Uterus (tissue), 4 donors: ENCODE results near the gene SENP3. TPM values are rescaled to one million over a fixed set of nuclear protein-coding genes. Genes with fewer than 3 reads are reported as not detected.

ENCODE experiments used
- DNase-seq, 2 donors: peaks; one replicate each; pipeline ENCODE4 v3.0.0-alpha.2; 2019 to 2020
- H3K27ac ChIP-seq, 2 donors: fragments of 200-600 bp; sonication (generic); 1 replicate in 1 of 2; 2 replicates in 1 of 2; pipeline ENCODE4 v1.5.1; 2016 to 2018
- H3K27me3 ChIP-seq, 2 donors: fragments of 200-600 bp; sonication (generic); one replicate each; pipeline ENCODE4 v1.5.1; 2018 to 2019; ENCODE audit warnings: control low read depth in 1 of 2
- H3K36me3 ChIP-seq, 2 donors: fragments of 200-600 bp; sonication (generic); one replicate each; pipeline ENCODE4 v1.5.1; 2019; ENCODE audit warnings: control low read depth in 1 of 2
- H3K4me1 ChIP-seq, 2 donors: fragments of 200-600 bp; sonication (generic); one replicate each; pipeline ENCODE4 v1.5.1; 2018 to 2019; ENCODE audit warnings: control low read depth in 1 of 2
- H3K4me3 ChIP-seq, 2 donors: fragments of 200-600 bp; sonication (generic); 1 replicate in 1 of 2; 2 replicates in 1 of 2; pipeline ENCODE4 v1.5.1; 2018 to 2019; ENCODE audit warnings: mild to moderate bottlenecking in 1 of 2
- H3K9me3 ChIP-seq, 2 donors: fragments of 200-600 bp; sonication (generic); one replicate each; pipeline ENCODE4 v1.5.1; 2019; ENCODE audit warnings: control low read depth in 1 of 2
- CTCF ChIP-seq, 4 experiments: fragments of 200-600 bp in 2 of 4; fragments of 450-650 bp in 2 of 4; sonication (generic) in 2 of 4; IDR thresholded peaks; one replicate each; pipeline ENCODE4 v1.5.1; 2016 to 2019; ENCODE audit warnings: antibody characterized with exemption in 4 of 4, mild to moderate bottlenecking in 2 of 4, moderate library complexity in 1 of 4
- POLR2A ChIP-seq, 2 donors: fragments of 450-650 bp; IDR thresholded peaks; one replicate each; pipeline ENCODE4 v1.6.1; 2016; ENCODE audit warnings: antibody characterized with exemption in 2 of 2, mild to moderate bottlenecking in 1 of 2, moderate library complexity in 1 of 2
- intact Hi-C: fragments of 100-400 bp; cut with DNase I; formaldehyde crosslinking; loops from one replicate; pipeline ENCODE4 v1.15.1; 2023; ENCODE audit warnings: low total_unique reads
- total RNA-seq, 4 donors: library from RNA; depleted of rRNA in 3 of 4; stranded (reverse); fragments of >200 nt in 3 of 4; gene quantifications; one replicate each; pipeline versions ENCODE4 v1.1.0 to v1.2.4, GENCODE V29; 2014 to 2023
- donor health status: DM: yes; HTN: yes; CAD: no.

The SENP3 gene
- total RNA-seq, 4 donors from 2014 or later = 45.9 to 106 (median 59.5) TPM

- intact Hi-C loops = no loop called here
- DNase-seq = no peak
- H3K27me3 ChIP-seq = no peaks in the 10 kb centered on the region
- H3K4me3 ChIP-seq = no peak overlapping the region
- H3K27ac ChIP-seq = no peak overlapping the region
- H3K4me1 ChIP-seq = peaks cover 0 to 6% of the 10 kb centered on the region in 2 donors
- no peaks in the 10 kb centered on the region for H3K9me3 ChIP-seq
- no peaks in the 10 kb centered on the region for H3K36me3 ChIP-seq
- TF ChIP-seq CTCF (IDR thresholded peaks at IDR 0.05) (no peak), POLR2A (IDR thresholded peaks at IDR 0.05) (no peak)
Measured at GRCh38 chr17:7576432-7576937, 14.8 kb downstream of the SENP3 start.

- Histone ChIP-seq H3K9me3 (no peaks in the 10 kb centered on the region), H3K36me3 (no peaks in the 10 kb centered on the region), H3K4me1 (peaks cover under 1 to 7% of the 10 kb centered on the region in 2 donors), H3K27ac (no peak overlapping the region), H3K4me3 (no peak overlapping the region), H3K27me3 (no peaks in the 10 kb centered on the region)
- DNase-seq = no peak
- no peak for TF ChIP-seq CTCF (IDR thresholded peaks at IDR 0.05)
- TF ChIP-seq POLR2A (IDR thresholded peaks at IDR 0.05) = no peak
- intact Hi-C loops = no loop called here
Measured at GRCh38 chr17:7577327-7578199, 15.8 kb downstream of the SENP3 start.

- H3K4me3 ChIP-seq = no peak within 1 kb of the TSS
- H3K4me1 ChIP-seq = peaks cover 7 to 8% of the 10 kb centered on the region in 2 donors
- TF ChIP-seq CTCF (IDR thresholded peaks at IDR 0.05) (no peak), POLR2A (IDR thresholded peaks at IDR 0.05) (peak in 1 of 2 donors; percentile 30)
- intact Hi-C loops = no loop called here
- H3K36me3 ChIP-seq = no peaks in the 10 kb centered on the region
- H3K9me3 ChIP-seq = no peaks in the 10 kb centered on the region
- DNase-seq = peak; percentile 54 to 74
- H3K27me3 ChIP-seq = no peaks in the 10 kb centered on the region
- peak within 1 kb of the TSS; percentile 76 for H3K27ac ChIP-seq
Measured at GRCh38 chr17:7579001-7579833, 17.5 kb downstream of the SENP3 start, which contains the start of gene CD68. Gene CD68, plus strand, starts transcription at chr17:7579638. Its CDS starts 40 bp downstream, at chr17:7579678.

- peaks cover 7% of the 10 kb centered on the region in 2 donors for H3K4me1 ChIP-seq
- no peaks in the 10 kb centered on the region for H3K27me3 ChIP-seq
- no peaks in the 10 kb centered on the region for H3K9me3 ChIP-seq
- TF ChIP-seq POLR2A (IDR thresholded peaks at IDR 0.05) (no peak), CTCF (IDR thresholded peaks at IDR 0.05) (no peak)
- no peak for DNase-seq
- H3K36me3 ChIP-seq = no peaks in the 10 kb centered on the region
- peak overlapping the region; percentile 76 for H3K27ac ChIP-seq
- intact Hi-C loops = loop anchor here (10.0 kb wide), 1 partner anchor 225 kb away; the partner anchor contains the start of genes KCTD11 and TMEM95
- no peak overlapping the region for H3K4me3 ChIP-seq
Measured at GRCh38 chr17:7579834-7580603, 18.3 kb downstream of the SENP3 start.
